Measurements from ENCODE around the gene RPGRIP1L.

The RPGRIP1L gene

GRCh38 chr16:53703590-53704444 lies at the start of gene RPGRIP1L, which contains the start of gene FTO:
Gene RPGRIP1L, minus strand, starts transcription at chr16:53703859. Its CDS starts 3,136 bp downstream, at chr16:53700723.
Gene FTO, plus strand, starts transcription at chr16:53704156.
- peak; percentile 74 for FAIRE-seq
- DNase-seq (ENCODE audit: low spot score) = peak; percentile 96

GRCh38 chr16:53753431-53753830 lies 49.8 kb upstream of the RPGRIP1L start:
- DNase-seq (ENCODE audit: low spot score) (no peak), FAIRE-seq (no peak)

- DNase-seq (ENCODE audit: low spot score) (no peak), FAIRE-seq (no peak)
Observed at GRCh38 chr16:53752560-53752959, 48.9 kb upstream of the RPGRIP1L start.

- DNase-seq (ENCODE audit: low spot score) (no peak), FAIRE-seq (no peak)
Observed at GRCh38 chr16:53745753-53746266, 42.2 kb upstream of the RPGRIP1L start.

DNA sequence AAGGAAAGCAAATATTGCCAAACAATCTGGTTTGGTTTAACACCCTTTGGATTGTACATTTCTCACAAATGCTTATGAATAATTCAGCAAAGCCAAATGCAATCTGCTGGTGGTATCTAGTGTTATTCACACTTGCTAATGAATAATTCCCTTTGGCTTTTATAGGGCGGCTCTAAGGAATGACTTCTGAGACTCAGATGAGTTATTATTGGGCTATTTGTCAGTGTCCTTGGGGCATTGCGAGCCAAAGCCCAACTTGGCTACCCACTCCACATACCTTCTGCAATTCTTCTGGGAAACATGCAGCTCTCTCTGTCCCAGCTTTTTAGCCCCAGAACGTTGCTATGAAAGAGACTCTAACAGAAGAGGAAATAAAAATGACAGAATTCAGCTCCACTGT lies 41.4 kb upstream of the RPGRIP1L start:
- no peak for DNase-seq (ENCODE audit: low spot score)
- no peak for FAIRE-seq

DNA sequence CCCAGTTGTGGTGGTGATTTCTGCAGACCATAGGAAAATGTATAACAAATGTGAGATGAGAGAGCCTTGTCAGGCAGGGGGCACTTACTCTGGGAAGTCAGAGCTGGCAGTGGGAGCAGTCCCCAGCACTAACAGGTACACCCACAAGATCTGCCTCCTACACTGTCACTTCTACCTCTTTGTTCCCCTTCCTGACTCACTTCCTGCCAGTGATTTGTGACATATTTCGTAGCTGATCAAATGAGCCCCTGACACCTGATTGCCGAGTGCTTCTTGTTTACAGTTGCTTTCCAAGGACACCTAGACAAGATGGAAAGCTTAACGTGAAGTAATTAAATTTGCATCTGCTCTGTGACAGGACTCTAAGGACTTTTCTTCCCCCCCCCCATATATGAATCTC lies 40.8 kb upstream of the RPGRIP1L start:
- FAIRE-seq (no peak), DNase-seq (ENCODE audit: low spot score) (no peak)

DNA sequence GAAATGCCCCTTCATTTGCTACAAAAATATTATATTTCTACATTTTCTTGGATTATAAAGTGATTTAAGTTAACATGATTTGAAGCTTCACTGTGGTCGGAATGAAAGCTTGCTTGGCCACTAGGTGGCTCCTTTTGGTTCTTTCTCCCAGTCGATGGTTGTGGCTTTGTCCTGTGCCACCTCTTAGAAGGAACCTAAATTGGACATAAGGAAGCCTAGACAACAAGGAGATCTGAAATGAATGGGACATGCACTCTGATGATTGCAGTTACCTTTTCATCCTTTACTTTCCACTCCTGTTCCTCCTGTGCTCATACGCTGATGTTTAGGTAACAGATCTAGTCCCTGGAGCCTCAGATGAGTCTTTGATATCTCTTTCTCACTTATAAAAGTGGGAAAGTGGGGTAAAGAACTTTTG lies 39.5 kb upstream of the RPGRIP1L start:
- DNase-seq (ENCODE audit: low spot score) (no peak), FAIRE-seq (no peak)

GRCh38 chr16:53741546-53741945 lies 37.9 kb upstream of the RPGRIP1L start:
- FAIRE-seq (no peak), DNase-seq (ENCODE audit: low spot score) (no peak)

DNA sequence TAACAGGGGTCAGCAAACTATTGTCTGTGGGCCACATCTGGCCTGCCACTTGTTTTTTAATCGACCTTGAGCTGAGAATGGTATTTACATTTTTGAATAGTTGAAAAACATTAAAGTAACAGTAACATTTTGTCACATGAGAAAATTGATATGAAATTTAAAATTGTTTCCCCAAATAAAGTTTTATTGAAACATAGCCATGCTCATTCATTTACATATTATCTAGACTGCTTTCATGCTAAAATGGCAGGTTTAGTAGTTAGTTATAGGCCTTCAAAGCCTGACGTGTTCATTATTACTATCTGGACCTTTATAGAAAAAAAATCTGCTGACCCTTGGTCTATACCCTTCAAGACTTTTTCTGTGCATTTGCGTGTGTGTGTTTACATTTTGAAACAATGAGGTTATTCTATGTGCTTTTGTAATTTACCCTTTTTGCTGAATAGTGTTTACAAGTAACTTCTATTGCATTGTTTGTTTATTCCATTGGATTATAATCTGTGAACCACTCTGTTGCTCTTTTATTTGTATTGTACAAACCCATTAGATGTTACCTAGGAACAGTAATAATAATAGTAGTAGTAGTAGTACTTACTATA lies 37.4 kb upstream of the RPGRIP1L start:
- DNase-seq (ENCODE audit: low spot score) (no peak), FAIRE-seq (no peak)

DNA sequence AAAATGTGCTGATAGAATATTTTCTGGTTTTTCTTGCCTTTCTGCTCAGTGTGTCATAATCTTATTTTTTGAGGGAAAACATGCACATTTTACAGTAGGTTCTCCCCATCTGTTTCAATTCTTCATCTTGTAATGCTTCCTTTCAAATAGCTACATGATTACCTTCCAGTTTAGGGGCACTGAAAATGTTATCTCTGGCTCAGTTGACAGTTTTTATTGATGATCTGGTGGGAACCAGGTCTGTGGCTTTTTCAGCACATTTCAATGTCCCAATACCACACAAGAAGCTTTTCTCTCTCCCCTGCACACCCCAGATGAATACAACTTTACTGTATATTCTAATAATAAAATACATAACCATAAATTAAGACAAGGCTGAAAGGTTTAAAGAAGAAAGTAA lies 36.8 kb upstream of the RPGRIP1L start:
- DNase-seq (ENCODE audit: low spot score) (no peak), FAIRE-seq (no peak)

GRCh38 chr16:53737552-53737951 lies 33.9 kb upstream of the RPGRIP1L start:
- FAIRE-seq = no peak
- DNase-seq (ENCODE audit: low spot score) = no peak

DNA sequence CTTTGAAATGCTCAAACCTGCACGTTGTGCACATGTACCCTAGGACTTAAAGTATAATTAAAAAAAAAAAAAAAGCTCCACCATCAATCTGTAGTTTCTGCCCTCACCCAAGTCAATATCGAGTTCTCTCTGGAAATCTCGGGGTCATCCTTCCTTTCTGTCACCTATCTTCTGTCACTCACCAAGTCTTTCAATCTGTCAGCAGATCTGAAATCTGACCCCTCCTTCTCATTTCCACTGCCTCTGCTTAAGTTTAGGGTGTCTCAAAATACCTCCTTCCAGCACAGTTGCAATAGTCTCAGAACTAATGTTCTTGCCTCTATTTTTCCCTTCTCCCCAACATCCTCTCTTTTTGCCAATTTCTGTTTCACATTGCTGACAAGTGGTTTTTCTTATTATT lies 32.6 kb upstream of the RPGRIP1L start:
- FAIRE-seq (no peak), DNase-seq (ENCODE audit: low spot score) (no peak)

GRCh38 chr16:53734908-53735307 lies 31.2 kb upstream of the RPGRIP1L start:
- DNase-seq (ENCODE audit: low spot score) (no peak), FAIRE-seq (no peak)

DNA sequence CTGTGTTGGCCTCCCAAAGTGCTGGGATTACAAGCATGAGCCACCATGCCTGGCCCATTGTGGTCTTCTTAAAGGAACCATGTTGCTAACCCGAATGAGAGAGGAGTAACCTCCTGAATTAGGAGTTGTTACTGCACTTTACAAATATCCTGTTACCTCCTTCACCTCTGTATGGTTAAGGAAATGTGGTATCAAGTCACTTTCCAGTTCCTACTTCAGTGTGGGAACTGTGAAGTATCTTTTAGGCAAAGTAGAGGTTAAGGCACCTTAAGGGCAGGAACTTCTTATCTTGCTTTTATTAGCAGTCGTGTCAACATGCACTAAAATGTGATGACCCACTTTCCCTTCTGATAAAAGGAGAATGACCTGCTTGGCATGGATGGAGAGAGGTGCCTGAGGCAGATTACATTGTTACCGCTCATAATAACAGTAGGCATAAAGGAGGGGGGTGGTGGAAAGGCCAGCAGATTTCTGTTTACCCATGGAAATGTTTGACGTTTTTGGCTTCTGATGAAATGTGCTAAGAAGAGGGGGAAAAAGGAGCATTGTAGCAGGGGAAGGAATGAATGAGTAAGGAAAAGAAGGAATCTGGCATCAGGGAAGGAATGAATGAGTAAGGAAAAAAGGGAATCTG lies 28.8 kb upstream of the RPGRIP1L start:
- FAIRE-seq (no peak), DNase-seq (ENCODE audit: low spot score) (no peak)

GRCh38 chr16:53730693-53731092 lies 27.0 kb upstream of the RPGRIP1L start:
- DNase-seq (ENCODE audit: low spot score) (no peak), FAIRE-seq (no peak)

GRCh38 chr16:53726625-53727024 lies 23.0 kb upstream of the RPGRIP1L start:
- no peak for FAIRE-seq
- DNase-seq (ENCODE audit: low spot score) = no peak

DNA sequence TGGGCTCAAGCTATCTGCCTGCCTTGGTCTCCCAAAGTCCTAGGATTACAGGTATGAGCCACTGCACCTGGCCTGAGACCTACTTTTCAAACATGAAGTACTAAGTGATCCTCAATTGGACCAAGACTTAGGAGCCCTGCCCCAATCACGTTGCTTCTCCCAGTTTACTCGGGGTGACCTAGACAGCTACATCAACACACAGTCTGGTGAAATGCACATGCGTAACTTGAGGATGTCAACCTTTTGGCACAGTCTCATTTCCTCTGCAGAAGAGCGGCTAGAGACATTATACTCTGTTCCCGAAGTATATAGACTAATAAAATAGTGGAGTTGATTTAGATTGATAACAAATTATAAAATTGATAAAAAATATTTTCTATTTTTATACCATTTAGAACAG lies 17.4 kb upstream of the RPGRIP1L start:
- FAIRE-seq = no peak
- DNase-seq (ENCODE audit: low spot score) = no peak

DNA sequence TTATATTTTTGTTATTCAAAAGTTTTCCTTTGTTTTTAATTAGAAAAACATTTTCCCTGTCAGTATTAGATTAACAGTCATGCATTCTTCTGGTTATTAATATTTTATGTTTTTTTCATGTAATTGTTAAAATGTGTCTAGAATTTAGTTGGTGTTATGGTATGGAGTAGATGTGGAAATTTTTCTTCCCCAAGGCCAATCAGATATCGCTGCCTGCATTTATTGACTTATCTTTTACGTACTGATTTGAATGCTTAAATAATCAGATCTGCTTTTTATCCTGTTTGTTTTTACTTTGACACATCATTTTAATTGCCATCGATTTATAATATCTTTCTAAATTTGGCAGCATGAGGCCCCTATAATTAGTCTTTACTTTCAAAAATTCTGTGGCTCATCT lies 13.9 kb upstream of the RPGRIP1L start:
- FAIRE-seq (no peak), DNase-seq (ENCODE audit: low spot score) (no peak)

DNA sequence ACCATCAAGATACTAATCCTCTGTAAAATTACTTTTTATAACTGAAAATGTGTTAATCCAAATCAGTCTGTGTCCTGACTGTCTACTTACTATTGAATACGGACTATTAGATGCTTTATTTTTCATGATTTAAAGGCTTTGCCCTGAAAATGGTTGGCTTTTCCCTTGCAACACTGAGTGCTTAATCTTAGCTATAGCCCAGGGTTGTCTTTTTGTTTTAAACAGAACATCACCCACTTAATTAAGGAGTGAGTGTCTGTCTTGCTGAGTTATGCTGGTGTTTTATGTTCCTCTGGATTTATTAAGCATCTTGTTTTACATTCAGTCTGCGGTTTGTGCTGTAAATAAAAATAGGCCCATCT lies 11.3 kb upstream of the RPGRIP1L start:
- DNase-seq (ENCODE audit: low spot score) (no peak), FAIRE-seq (no peak)

GRCh38 chr16:53714205-53715022 lies 10.8 kb upstream of the RPGRIP1L start:
- DNase-seq (ENCODE audit: low spot score) (no peak), FAIRE-seq (no peak)

GRCh38 chr16:53713403-53714204 lies 9.9 kb upstream of the RPGRIP1L start:
- DNase-seq (ENCODE audit: low spot score) = no peak
- no peak for FAIRE-seq
